Erythroblast (primary cell): ENCODE measurements around the gene SLC2A13.

ENCODE experiments used
- GATA1 ChIP-seq: IDR thresholded peaks from 2 replicates; pipeline ENCODE4 v1.6.1; 2011; ENCODE audit warnings: low read depth, mild to moderate bottlenecking, control low read depth, low read length, moderate library complexity
- POLR2A ChIP-seq: IDR thresholded peaks from 2 replicates; pipeline ENCODE4 v1.6.1; 2011; ENCODE audit warnings: mild to moderate bottlenecking, low read length

DNA sequence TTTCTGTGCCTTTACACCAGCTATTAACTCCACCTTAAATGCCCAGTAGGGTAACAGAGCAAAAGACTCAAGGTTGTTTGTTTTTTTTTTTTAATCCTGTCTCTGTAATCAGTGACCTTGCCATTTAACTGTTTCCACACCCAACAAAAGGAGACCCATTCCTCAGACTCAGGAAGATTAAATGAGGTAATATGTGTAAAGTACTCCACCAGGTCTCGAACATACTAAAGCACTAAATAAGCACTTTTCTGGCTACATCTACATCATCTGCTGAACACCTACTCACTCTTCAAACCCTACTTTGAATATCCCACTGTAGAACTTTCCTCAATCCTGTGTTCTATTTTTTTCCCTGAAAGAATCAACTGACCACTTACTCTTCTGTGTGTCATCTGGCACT is 4.1 kb downstream of the SLC2A13 start:
- no peak for TF ChIP-seq POLR2A
- TF ChIP-seq GATA1 = no peak
